Mucosa of descending colon (tissue), 3 donors: Measurements from ENCODE around the gene ACTL6A. TPM values are rescaled to one million over a fixed set of nuclear protein-coding genes. Genes with fewer than 3 reads are reported as not detected.

Source experiments
- ATAC-seq: fragments of 200-7000 bp; cut with Tn5 transposase; one replicate; pipeline ENCODE4 v1.9.1; 2020; ENCODE audit warnings: mild to moderate bottlenecking, moderate library complexity
- DNase-seq, 3 donors: peaks; one replicate each; pipeline ENCODE4 v3.0.0-alpha.2; 2020
- H3K36me3 ChIP-seq: fragments of 200-600 bp; one replicate; pipeline ENCODE4 v1.8.0; 2021; ENCODE audit warnings: low read depth, mild to moderate bottlenecking
- H3K4me1 ChIP-seq: fragments of 200-600 bp; one replicate; pipeline ENCODE4 v1.8.0; 2021; ENCODE audit warnings: low read depth, mild to moderate bottlenecking
- H3K4me3 ChIP-seq: fragments of 200-600 bp; one replicate; pipeline ENCODE4 v1.8.0; 2021; ENCODE audit warnings: mild to moderate bottlenecking
- H3K9me3 ChIP-seq: fragments of 200-600 bp; one replicate; pipeline ENCODE4 v1.8.0; 2021; ENCODE audit warnings: mild to moderate bottlenecking
- intact Hi-C, 2 donors: fragments of 100-400 bp; cut with DNase I in 1 of 2; cut with micrococcal nuclease in 1 of 2; formaldehyde crosslinking; loops; one replicate each; pipeline versions ENCODE4 v1.11.0 to v1.11.1; 2022; cut with DNase I, micrococcal nuclease
- total RNA-seq, 3 donors: library from RNA; stranded (reverse); fragmentation: NEBNext Ultra II Directional in 2 of 3; extraction: Animal tissue kit (Norgen Biotek cat#: 25700) in 2 of 3; gene quantifications; one replicate each; pipeline versions ENCODE4 v1.2.1 to v1.2.4, GENCODE V29; 2021 to 2023
- TF ChIP-seq, protein P1 (sequence below): fragments of 200-600 bp; IDR thresholded peaks from one replicate; pipeline ENCODE4 v1.8.0; 2022; ENCODE audit warnings: antibody characterized with exemption, mild to moderate bottlenecking
- donor health status: DM: no; HTN: no; CAD: no; lungs with moderate emphysema.
- donor health status: DM: no; HTN: no; CAD: no.
- donor health status: DM: no; HTN: yes; CAD: no.

Gene ACTL6A
- total RNA-seq, 3 donors from 2014 or later = 38.9 to 46.3 (median 40.7) TPM

GRCh38 chr3:179528772-179529171 is 34.0 kb upstream of the ACTL6A start:
- TF ChIP-seq, protein P1, sequence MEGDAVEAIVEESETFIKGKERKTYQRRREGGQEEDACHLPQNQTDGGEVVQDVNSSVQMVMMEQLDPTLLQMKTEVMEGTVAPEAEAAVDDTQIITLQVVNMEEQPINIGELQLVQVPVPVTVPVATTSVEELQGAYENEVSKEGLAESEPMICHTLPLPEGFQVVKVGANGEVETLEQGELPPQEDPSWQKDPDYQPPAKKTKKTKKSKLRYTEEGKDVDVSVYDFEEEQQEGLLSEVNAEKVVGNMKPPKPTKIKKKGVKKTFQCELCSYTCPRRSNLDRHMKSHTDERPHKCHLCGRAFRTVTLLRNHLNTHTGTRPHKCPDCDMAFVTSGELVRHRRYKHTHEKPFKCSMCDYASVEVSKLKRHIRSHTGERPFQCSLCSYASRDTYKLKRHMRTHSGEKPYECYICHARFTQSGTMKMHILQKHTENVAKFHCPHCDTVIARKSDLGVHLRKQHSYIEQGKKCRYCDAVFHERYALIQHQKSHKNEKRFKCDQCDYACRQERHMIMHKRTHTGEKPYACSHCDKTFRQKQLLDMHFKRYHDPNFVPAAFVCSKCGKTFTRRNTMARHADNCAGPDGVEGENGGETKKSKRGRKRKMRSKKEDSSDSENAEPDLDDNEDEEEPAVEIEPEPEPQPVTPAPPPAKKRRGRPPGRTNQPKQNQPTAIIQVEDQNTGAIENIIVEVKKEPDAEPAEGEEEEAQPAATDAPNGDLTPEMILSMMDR = no peak
- DNase-seq = no peak
- Histone ChIP-seq H3K9me3 (no peaks in the 10 kb centered on the region), H3K4me1 (no peaks in the 10 kb centered on the region), H3K36me3 (no peaks in the 10 kb centered on the region), H3K4me3 (no peak overlapping the region)
- ATAC-seq = peak; percentile 15
- intact Hi-C loops = no loop called here

DNA sequence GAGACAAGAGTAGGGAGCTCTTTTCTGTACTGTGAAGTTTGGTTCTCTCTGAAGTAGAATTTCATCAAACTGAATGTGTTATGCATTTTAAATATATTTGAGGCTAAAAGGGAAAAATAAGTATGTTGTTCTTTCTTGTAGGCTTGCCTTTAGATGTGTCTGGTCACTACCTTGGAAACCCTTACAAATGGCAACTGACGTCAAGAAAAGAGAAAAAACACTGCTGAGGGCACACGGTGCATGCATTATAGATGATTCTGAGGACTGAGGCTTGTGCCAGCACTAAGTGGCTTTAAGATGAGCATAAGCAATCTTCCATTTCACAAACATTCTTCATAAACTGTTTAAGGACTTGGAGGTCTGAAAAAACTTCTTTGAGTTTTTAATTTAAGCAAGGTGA is 31.1 kb upstream of the ACTL6A start:
- Histone ChIP-seq H3K4me1 (no peaks in the 10 kb centered on the region), H3K4me3 (no peak overlapping the region), H3K9me3 (no peaks in the 10 kb centered on the region), H3K36me3 (no peaks in the 10 kb centered on the region)
- intact Hi-C loops = no loop called here
- TF ChIP-seq, protein P1 = no peak
- no peak for ATAC-seq
- DNase-seq = no peak

- H3K9me3 ChIP-seq = no peaks in the 10 kb centered on the region
- H3K36me3 ChIP-seq = no peaks in the 10 kb centered on the region
- H3K4me1 ChIP-seq = no peaks in the 10 kb centered on the region
- TF ChIP-seq, protein P1 = no peak
- no peak for DNase-seq
- intact Hi-C loops = no loop called here
- ATAC-seq = no peak
- H3K4me3 ChIP-seq = no peak overlapping the region
Measured at GRCh38 chr3:179533274-179533673, 29.5 kb upstream of the ACTL6A start.

GRCh38 chr3:179536256-179536655 is 26.5 kb upstream of the ACTL6A start:
- ATAC-seq (no peak), DNase-seq (no peak)
- TF ChIP-seq, protein P1 = no peak
- intact Hi-C loops = no loop called here
- Histone ChIP-seq H3K9me3 (no peaks in the 10 kb centered on the region), H3K4me1 (no peaks in the 10 kb centered on the region), H3K4me3 (no peak overlapping the region), H3K36me3 (no peaks in the 10 kb centered on the region)

- DNase-seq = no peak
- ATAC-seq = no peak
Measured at GRCh38 chr3:179541094-179541493, 21.6 kb upstream of the ACTL6A start.

More at GRCh38 chr3:179541094-179541493, 21.6 kb upstream of the ACTL6A start:
- no peaks in the 10 kb centered on the region for H3K4me1 ChIP-seq
- TF ChIP-seq, protein P1 = no peak
- intact Hi-C loops = no loop called here
- H3K4me3 ChIP-seq = no peak overlapping the region
- no peaks in the 10 kb centered on the region for H3K36me3 ChIP-seq
- H3K9me3 ChIP-seq = no peaks in the 10 kb centered on the region
